Measurements from ENCODE around the gene RRP1. TPM values are rescaled to one million over a fixed set of nuclear protein-coding genes. Genes with fewer than 3 reads are reported as not detected.
"Not testable (repeated sequence)": the region's sequence is repeated elsewhere in the genome, so short reads cannot be mapped to it uniquely, and the experiment has no call there.

The RRP1 gene
- total RNA-seq, 2 donors from 2014 or later: 14.5 to 25.7 TPM

- Histone ChIP-seq H3K27ac (no peak overlapping the region), H3K9me3 (no peaks in the 10 kb centered on the region), H3K9ac (ENCODE audit: low read depth in 2 of 2, low read length in 2 of 2) (no peak overlapping the region), H3K27me3 (no peaks in the 10 kb centered on the region), H3K36me3 (no peaks in the 10 kb centered on the region), H3K4me3 (no peak overlapping the region), H3K4me1 (no peaks in the 10 kb centered on the region)
- no peak for TF ChIP-seq CTCF (IDR thresholded peaks at IDR 0.05)
- intact Hi-C loops (cut with DNase I): no loop called here
- no peak for DNase-seq
These were observed 45.7 kb downstream of the RRP1 start for GRCh38 chr21:43835050-43835449.

GRCh38 chr21:43835861-43836260 lies 46.5 kb downstream of the RRP1 start:
- Histone ChIP-seq H3K9me3 (no peaks in the 10 kb centered on the region), H3K27ac (no peak overlapping the region), H3K4me3 (no peak overlapping the region), H3K4me1 (no peaks in the 10 kb centered on the region), H3K36me3 (no peaks in the 10 kb centered on the region), H3K27me3 (no peaks in the 10 kb centered on the region), H3K9ac (ENCODE audit: low read depth in 2 of 2, low read length in 2 of 2) (no peak overlapping the region)
- intact Hi-C loops (cut with DNase I): no loop called here
- no peak for DNase-seq
- no peak for TF ChIP-seq CTCF (IDR thresholded peaks at IDR 0.05)

GRCh38 chr21:43836616-43837015 lies 47.2 kb downstream of the RRP1 start:
- Histone ChIP-seq H3K4me3 (no peak overlapping the region), H3K4me1 (no peaks in the 10 kb centered on the region), H3K27me3 (no peaks in the 10 kb centered on the region), H3K9ac (ENCODE audit: low read depth in 2 of 2, low read length in 2 of 2) (no peak overlapping the region), H3K27ac (no peak overlapping the region), H3K9me3 (no peaks in the 10 kb centered on the region), H3K36me3 (no peaks in the 10 kb centered on the region)
- no peak for DNase-seq
- no peak for TF ChIP-seq CTCF (IDR thresholded peaks at IDR 0.05)
- intact Hi-C loops (cut with DNase I): no loop called here

- H3K4me3 ChIP-seq: no peak overlapping the region
- no peaks in the 10 kb centered on the region for H3K9me3 ChIP-seq
- no peak for TF ChIP-seq CTCF (IDR thresholded peaks at IDR 0.05)
- no peak overlapping the region for H3K9ac ChIP-seq (ENCODE audit: low read depth in 2 of 2, low read length in 2 of 2)
- H3K36me3 ChIP-seq: no peaks in the 10 kb centered on the region
- H3K4me1 ChIP-seq: no peaks in the 10 kb centered on the region
- DNase-seq: no peak
- H3K27ac ChIP-seq: no peak overlapping the region
- intact Hi-C loops (cut with DNase I): no loop called here
- no peaks in the 10 kb centered on the region for H3K27me3 ChIP-seq
These were observed 50.9 kb downstream of the RRP1 start for GRCh38 chr21:43840259-43840658.

- no peak for DNase-seq
- no peak for TF ChIP-seq CTCF (IDR thresholded peaks at IDR 0.05)
- no peaks in the 10 kb centered on the region for H3K9me3 ChIP-seq
These were observed 53.4 kb downstream of the RRP1 start for GRCh38 chr21:43842742-43843141.

GRCh38 chr21:43844906-43845305 lies 55.5 kb downstream of the RRP1 start:
- H3K27ac ChIP-seq; H3K4me1 ChIP-seq; H3K36me3 ChIP-seq; H3K4me3 ChIP-seq; H3K27me3 ChIP-seq; intact Hi-C loops (cut with DNase I); DNase-seq; H3K9ac ChIP-seq (ENCODE audit: low read depth in 2 of 2, low read length in 2 of 2); H3K9me3 ChIP-seq: not testable (repeated sequence)

More at GRCh38 chr21:43842742-43843141, 53.4 kb downstream of the RRP1 start:
- Histone ChIP-seq H3K27me3 (no peaks in the 10 kb centered on the region), H3K36me3 (no peaks in the 10 kb centered on the region), H3K27ac (no peak overlapping the region), H3K9ac (ENCODE audit: low read depth in 2 of 2, low read length in 2 of 2) (no peak overlapping the region), H3K4me1 (no peaks in the 10 kb centered on the region), H3K4me3 (no peak overlapping the region)
- intact Hi-C loops (cut with DNase I): no loop called here

Data from colonic mucosa (tissue), 4 donors.